GM23248 (cell line): Measurements from ENCODE around the gene RRP36. TPM values are rescaled to one million over a fixed set of nuclear protein-coding genes. Genes with fewer than 3 reads are reported as not detected.
"Not testable (repeated sequence)": the region's sequence is repeated elsewhere in the genome, so short reads cannot be mapped to it uniquely, and the experiment has no call there.

ENCODE experiments used
- DNase-seq: peaks from one replicate; pipeline ENCODE4 v3.0.0-alpha.2; 2015
- H2AFZ ChIP-seq: fragments of 200-600 bp; sonication (generic); 2 replicates; pipeline ENCODE4 v1.6.1; 2016; ENCODE audit warnings: antibody characterized with exemption
- H3F3A ChIP-seq: fragments of 200-600 bp; sonication (generic); 2 replicates; pipeline ENCODE4 v1.6.1; 2016; ENCODE audit warnings: mild to moderate bottlenecking, antibody characterized with exemption, mixed run types; ENCODE audit not compliant: insufficient read depth
- H3K27ac ChIP-seq: fragments of 200-600 bp; sonication (generic); 2 replicates; pipeline ENCODE4 v1.5.1; 2016; ENCODE audit warnings: mild to moderate bottlenecking
- H3K27me3 ChIP-seq: fragments of 200-600 bp; sonication (generic); replicated peaks from 2 replicates; pipeline ENCODE4 v1.6.1; 2016; ENCODE audit warnings: mild to moderate bottlenecking; ENCODE audit not compliant: insufficient read depth
- H3K36me3 ChIP-seq: fragments of 200-600 bp; sonication (generic); 2 replicates; pipeline ENCODE4 v1.6.1; 2016; ENCODE audit warnings: low read depth, mild to moderate bottlenecking
- H3K4me1 ChIP-seq: fragments of 200-600 bp; sonication (generic); 2 replicates; pipeline ENCODE4 v1.6.1; 2016; ENCODE audit warnings: mild to moderate bottlenecking; ENCODE audit not compliant: insufficient read depth
- H3K4me2 ChIP-seq: fragments of 200-600 bp; sonication (generic); one replicate; pipeline ENCODE4 v1.6.1; 2016; ENCODE audit warnings: mild to moderate bottlenecking; ENCODE audit not compliant: unreplicated experiment
- H3K4me3 ChIP-seq: fragments of 200-600 bp; sonication (generic); 2 replicates; pipeline ENCODE4 v1.5.1; 2016; ENCODE audit warnings: mild to moderate bottlenecking
- H3K79me2 ChIP-seq: fragments of 200-600 bp; sonication (generic); 2 replicates; pipeline ENCODE4 v1.6.1; 2016; ENCODE audit warnings: mild to moderate bottlenecking; ENCODE audit not compliant: insufficient read depth
- H3K9ac ChIP-seq: fragments of 200-600 bp; sonication (generic); 2 replicates; pipeline ENCODE4 v1.6.1; 2016; ENCODE audit warnings: mild to moderate bottlenecking
- H3K9me2 ChIP-seq: fragments of 200-600 bp; sonication (generic); 2 replicates; pipeline ENCODE4 v1.6.1; 2016; ENCODE audit warnings: mixed run types, mild to moderate bottlenecking, moderate library complexity; ENCODE audit not compliant: insufficient read depth
- H3K9me3 ChIP-seq: fragments of 200-600 bp; sonication (generic); one replicate; pipeline ENCODE4 v1.6.1; 2017; ENCODE audit warnings: low read depth
- H4K20me1 ChIP-seq: fragments of 200-600 bp; sonication (generic); 2 replicates; pipeline ENCODE4 v1.6.0; 2016; ENCODE audit not compliant: insufficient read depth
- EZH2 ChIP-seq: fragments of 200-600 bp; sonication (generic); IDR thresholded peaks from 2 replicates; pipeline ENCODE4 v1.6.1; 2018; ENCODE audit warnings: antibody characterized with exemption, mild to moderate bottlenecking; ENCODE audit not compliant: insufficient read depth, poor library complexity, severe bottlenecking
- EZH2phosphoT487 ChIP-seq: fragments of 200-600 bp; sonication (generic); IDR thresholded peaks from 2 replicates; pipeline ENCODE4 v1.6.1; 2018; ENCODE audit warnings: antibody characterized with exemption, moderate library complexity, mild to moderate bottlenecking, low read depth; ENCODE audit not compliant: insufficient read depth
- WGBS, 2 experiments: methylation state at CpG; one replicate each; pipeline ENCODE4 v1.1.6; 2015 to 2017; ENCODE audit warnings: low lambda C conversion rate in 2 of 2, low coverage in 1 of 2; ENCODE audit errors: missing lambda C conversion rate in 2 of 2; 5-methylcytosine and 5-hydroxymethylcytosine counted together
- in situ Hi-C: fragments of 300-500 bp; cut with MboI; formaldehyde crosslinking; loops from 2 replicates; pipeline ENCODE4 v1.15.0; 2020
- polyA plus RNA-seq: library from polyadenylated mRNA; unstranded; fragments of >200 nt; fragmentation: Nextera tagmentation; extraction: Ambion mirVana; gene quantifications from 2 replicates; pipeline ENCODE4 v1.2.1, GENCODE V29; 2016
- total RNA-seq: library from RNA; depleted of rRNA; stranded (reverse); fragments of >200 nt; shearing (Covaris generic); gene quantifications from 2 replicates; pipeline ENCODE4 v1.2.3, GENCODE V29; 2014

The RRP36 gene
- total and polyA plus RNA-seq, 2 experiments from 2014 or later, result 58.3 to 74.3 TPM

DNA sequence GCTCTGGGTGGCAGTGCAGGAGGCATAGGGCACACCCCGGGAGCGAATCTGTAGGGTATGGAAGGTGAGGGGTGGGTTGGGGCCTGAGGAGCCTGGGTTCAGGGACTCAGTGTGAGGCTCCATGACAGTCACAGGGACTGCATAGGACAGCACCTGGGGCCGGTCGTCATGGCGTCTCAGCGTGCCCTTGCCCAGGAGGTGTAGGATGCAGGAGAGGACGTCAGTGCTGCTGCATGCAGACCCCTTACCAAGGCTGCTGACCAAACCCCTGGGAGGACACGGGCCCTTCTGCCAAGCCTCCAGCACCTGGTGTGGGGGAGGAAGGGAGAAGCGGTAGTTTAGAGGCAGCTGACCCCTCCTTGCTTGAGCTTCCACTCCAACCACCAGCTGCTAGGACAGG lies 16.3 kb downstream of the RRP36 start:
- in situ Hi-C loops, result no loop called here
- no peaks in the 10 kb centered on the region for H3K9me2 ChIP-seq
- DNase-seq, result no peak
- no peaks in the 10 kb centered on the region for H3K4me1 ChIP-seq
- TF ChIP-seq EZH2phosphoT487 (no peak), EZH2 (no peak)
- no peak overlapping the region for H3K4me2 ChIP-seq
- no peaks in the 10 kb centered on the region for H3K9me3 ChIP-seq
- no peaks in the 10 kb centered on the region for H3K27me3 ChIP-seq
- no peaks in the 10 kb centered on the region for H3K79me2 ChIP-seq
- H3K4me3 ChIP-seq, result no peak overlapping the region
- no peak overlapping the region for H3K27ac ChIP-seq
- 85 to 94% methylated on average over 8 to 9 of the region's 9 CpGs for WGBS, 2 experiments
- H4K20me1 ChIP-seq, result no peaks in the 10 kb centered on the region
- peaks cover 16% of the 10 kb centered on the region; the same call in 1 of the 2 replicates for H3F3A ChIP-seq
- H2AFZ ChIP-seq, result no peak overlapping the region
- H3K36me3 ChIP-seq, result peaks cover 4% of the 10 kb centered on the region; the same call in 1 of the 2 replicates
- H3K9ac ChIP-seq, result no peak overlapping the region

DNA sequence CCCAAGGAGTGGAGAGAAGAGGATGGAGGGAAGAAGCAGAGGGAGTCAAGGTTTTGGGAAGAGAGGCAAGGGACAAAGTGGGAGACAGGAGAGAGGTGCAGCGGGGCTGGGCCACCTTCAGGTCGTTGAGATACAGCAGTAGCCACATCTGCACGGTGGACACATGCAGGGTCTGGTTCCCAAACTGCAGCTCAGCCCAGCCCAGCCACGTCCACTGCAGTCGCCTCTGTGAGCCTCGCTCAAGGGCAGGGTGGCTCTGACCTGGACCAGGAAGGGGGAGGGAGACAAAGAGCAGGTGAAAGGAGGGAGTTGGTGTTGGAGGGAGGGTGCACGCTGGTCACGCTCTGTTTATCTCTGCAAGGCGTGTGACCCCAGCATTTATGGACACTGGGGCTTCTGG lies 17.3 kb downstream of the RRP36 start:
- WGBS, 2 experiments, result 80 to 82% methylated on average over 9 of the region's 9 CpGs
- peaks cover 9% of the 10 kb centered on the region; the same call in 1 of the 2 replicates for H3K36me3 ChIP-seq

DNA sequence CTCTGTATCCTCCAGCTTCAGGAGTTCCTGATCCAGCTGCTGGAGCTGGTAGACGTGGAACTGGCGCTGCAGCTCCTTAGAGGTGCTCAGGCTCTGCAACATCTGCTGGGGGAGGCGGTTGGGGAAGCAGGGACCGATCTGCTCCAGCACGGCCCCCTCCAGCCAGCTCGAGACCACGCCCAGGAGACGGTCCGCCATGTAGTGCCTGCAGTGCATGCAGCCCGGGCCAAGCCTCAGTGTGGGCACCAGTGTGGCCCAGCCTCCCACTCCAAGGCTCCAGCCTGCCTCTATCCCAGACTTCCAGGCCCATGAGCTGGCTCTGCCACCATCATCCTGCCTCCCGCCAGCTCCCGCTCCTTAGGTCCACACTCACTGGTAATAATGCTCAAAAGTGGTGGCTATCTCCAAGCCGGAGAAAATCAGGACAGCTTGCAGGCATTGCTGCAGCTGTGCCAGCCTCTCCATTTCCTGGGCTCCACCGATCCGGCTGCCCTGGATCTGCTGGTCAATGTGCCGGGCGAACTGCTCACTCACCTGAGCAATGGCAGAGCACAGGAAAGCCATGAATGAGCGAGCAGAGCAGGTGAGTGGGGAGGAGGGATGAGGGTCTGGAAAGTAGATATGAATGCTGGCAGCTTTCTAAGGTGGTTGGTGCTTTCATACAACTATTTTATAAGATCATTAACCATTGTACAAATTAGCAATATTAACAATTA lies 19.3 kb downstream of the RRP36 start:
- TF ChIP-seq EZH2phosphoT487 (no peak), EZH2 (no peak)
- DNase-seq, result no peak
- Histone ChIP-seq H3F3A (peaks cover under 1% of the 10 kb centered on the region; the same call in 1 of the 2 replicates), H3K27ac (no peak overlapping the region), H2AFZ (no peak overlapping the region), H3K79me2 (no peaks in the 10 kb centered on the region), H3K9me3 (no peaks in the 10 kb centered on the region), H3K4me3 (no peak overlapping the region), H3K9me2 (no peaks in the 10 kb centered on the region), H4K20me1 (no peaks in the 10 kb centered on the region), H3K27me3 (no peaks in the 10 kb centered on the region), H3K4me1 (no peaks in the 10 kb centered on the region), H3K36me3 (peaks cover 9% of the 10 kb centered on the region; the same call in 1 of the 2 replicates), H3K4me2 (no peak overlapping the region), H3K9ac (no peak overlapping the region)
- 91 to 93% methylated on average over 18 of the region's 18 CpGs for WGBS, 2 experiments
- in situ Hi-C loops, result no loop called here

More for the DNA sequence above, 17.3 kb downstream of the RRP36 start:
- no peak overlapping the region for H2AFZ ChIP-seq
- H3K4me2 ChIP-seq, result no peak overlapping the region
- H3K79me2 ChIP-seq, result no peaks in the 10 kb centered on the region
- no peaks in the 10 kb centered on the region for H3K9me2 ChIP-seq
- H3K4me3 ChIP-seq, result no peak overlapping the region
- H3F3A ChIP-seq, result peaks cover 7% of the 10 kb centered on the region; the same call in 1 of the 2 replicates
- H3K27me3 ChIP-seq, result no peaks in the 10 kb centered on the region
- no peaks in the 10 kb centered on the region for H4K20me1 ChIP-seq
- in situ Hi-C loops, result no loop called here
- no peaks in the 10 kb centered on the region for H3K4me1 ChIP-seq
- H3K9me3 ChIP-seq, result no peaks in the 10 kb centered on the region
- H3K9ac ChIP-seq, result no peak overlapping the region
- no peak for DNase-seq
- no peak overlapping the region for H3K27ac ChIP-seq
- TF ChIP-seq EZH2 (no peak), EZH2phosphoT487 (no peak)

DNA sequence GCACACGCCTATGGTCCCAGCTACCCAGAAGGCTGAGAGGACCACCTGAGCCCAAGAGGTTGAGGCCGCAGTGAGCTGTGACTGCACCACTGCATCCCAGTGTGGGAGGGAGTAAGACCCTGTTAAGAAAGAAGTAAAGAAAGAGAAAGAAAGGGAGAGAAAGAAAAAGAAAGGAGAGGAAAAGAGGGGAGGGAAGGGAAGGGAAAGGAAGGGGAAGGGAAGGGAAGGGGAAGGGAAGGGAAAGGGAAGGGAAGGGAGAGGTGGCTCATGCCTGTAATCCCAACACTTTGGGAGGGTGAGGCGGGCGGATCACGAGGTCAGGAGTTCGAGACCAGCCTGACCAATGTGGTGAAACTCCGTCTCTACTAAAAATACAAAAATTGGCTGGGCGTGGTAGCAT lies 20.1 kb downstream of the RRP36 start:
- H3K27me3 ChIP-seq, H3K36me3 ChIP-seq, H4K20me1 ChIP-seq, H3K4me1 ChIP-seq, H3K9ac ChIP-seq, H3K79me2 ChIP-seq, H3K9me2 ChIP-seq, in situ Hi-C loops, H2AFZ ChIP-seq, H3K4me3 ChIP-seq, H3K4me2 ChIP-seq, H3K9me3 ChIP-seq, H3K27ac ChIP-seq, H3F3A ChIP-seq, DNase-seq: not testable (repeated sequence)
- WGBS, 2 experiments, result 82 to 88% methylated on average over 8 of the region's 8 CpGs
